Hepatocyte (in vitro differentiated cells): ENCODE measurements around the gene TXLNG. TPM values are rescaled to one million over a fixed set of nuclear protein-coding genes. Genes with fewer than 3 reads are reported as not detected.

Experiments used
- DNase-seq: peaks from one replicate; pipeline ENCODE4 v3.0.0-alpha.2; 2016; ENCODE audit warnings: low spot score
- H2AFZ ChIP-seq: fragments of 200-600 bp; sonication (generic); 2 replicates; pipeline ENCODE4 v1.6.0; 2016; ENCODE audit warnings: antibody characterized with exemption, mild to moderate bottlenecking
- H3K27ac ChIP-seq: fragments of 200-600 bp; sonication (generic); 2 replicates; pipeline ENCODE4 v1.5.1; 2016; ENCODE audit warnings: mild to moderate bottlenecking
- H3K27me3 ChIP-seq: fragments of 200-600 bp; sonication (generic); 2 replicates; pipeline ENCODE4 v1.6.1; 2016
- H3K36me3 ChIP-seq: fragments of 200-600 bp; sonication (generic); replicated peaks from 2 replicates; pipeline ENCODE4 v1.5.1; 2016; ENCODE audit warnings: low read depth; ENCODE audit not compliant: insufficient read depth
- H3K4me1 ChIP-seq: fragments of 200-600 bp; sonication (generic); 2 replicates; pipeline ENCODE4 v1.5.1; 2016; ENCODE audit warnings: mild to moderate bottlenecking, moderate library complexity; ENCODE audit not compliant: insufficient read depth
- H3K4me2 ChIP-seq: fragments of 200-600 bp; sonication (generic); 2 replicates; pipeline ENCODE4 v1.6.0; 2016
- H3K4me3 ChIP-seq: fragments of 200-600 bp; sonication (generic); 2 replicates; pipeline ENCODE4 v1.5.1; 2016; ENCODE audit warnings: mild to moderate bottlenecking
- H3K79me2 ChIP-seq: fragments of 200-600 bp; sonication (generic); 2 replicates; pipeline ENCODE4 v1.6.0; 2017; ENCODE audit warnings: mild to moderate bottlenecking
- H3K9me2 ChIP-seq: fragments of 200-600 bp; sonication (generic); replicated peaks from 2 replicates; pipeline ENCODE4 v1.6.0; 2017; ENCODE audit warnings: mild to moderate bottlenecking; ENCODE audit not compliant: insufficient read depth
- H3K9me3 ChIP-seq: fragments of 200-600 bp; sonication (generic); 2 replicates; pipeline ENCODE4 v1.5.1; 2016; ENCODE audit warnings: low read depth, mild to moderate bottlenecking
- H4K20me1 ChIP-seq: fragments of 200-600 bp; sonication (generic); 2 replicates; pipeline ENCODE4 v1.6.0; 2016; ENCODE audit warnings: mild to moderate bottlenecking; ENCODE audit not compliant: insufficient read depth, poor library complexity, severe bottlenecking
- EZH2 ChIP-seq: fragments of 200-600 bp; sonication (generic); IDR thresholded peaks from 2 replicates; pipeline ENCODE4 v1.6.1; 2016; ENCODE audit warnings: antibody characterized with exemption, mild to moderate bottlenecking, borderline replicate concordance
- EZH2phosphoT487 ChIP-seq: fragments of 200-600 bp; sonication (generic); IDR thresholded peaks from one replicate; pipeline ENCODE4 v1.6.1; 2018; ENCODE audit warnings: antibody characterized with exemption, mild to moderate bottlenecking, low read depth, moderate library complexity; ENCODE audit not compliant: unreplicated experiment, severe bottlenecking
- WGBS: methylation state at CpG from one replicate; pipeline ENCODE4 v1.1.6; 2016; ENCODE audit warnings: low lambda C conversion rate; ENCODE audit errors: missing lambda C conversion rate; 5-methylcytosine and 5-hydroxymethylcytosine counted together
- polyA plus RNA-seq: library from polyadenylated mRNA; unstranded; fragments of >200 nt; fragmentation: Nextera tagmentation; extraction: Ambion mirVana; gene quantifications from 2 replicates; pipeline ENCODE4 v1.2.1, GENCODE V29; 2016
- total RNA-seq: library from RNA; depleted of rRNA; stranded (reverse); fragments of >200 nt; gene quantifications from 2 replicates; pipeline ENCODE4 v1.2.3, GENCODE V29; 2014
- TF ChIP-seq, protein P1 (sequence below): fragments of 200-600 bp; sonication (generic); IDR thresholded peaks from 2 replicates; pipeline ENCODE4 v1.5.1; 2016; ENCODE audit warnings: antibody characterized with exemption, mild to moderate bottlenecking; ENCODE audit not compliant: poor library complexity

Gene TXLNG
- total and polyA plus RNA-seq, 2 experiments from 2014 or later, result 9.7 to 23.4 TPM

DNA sequence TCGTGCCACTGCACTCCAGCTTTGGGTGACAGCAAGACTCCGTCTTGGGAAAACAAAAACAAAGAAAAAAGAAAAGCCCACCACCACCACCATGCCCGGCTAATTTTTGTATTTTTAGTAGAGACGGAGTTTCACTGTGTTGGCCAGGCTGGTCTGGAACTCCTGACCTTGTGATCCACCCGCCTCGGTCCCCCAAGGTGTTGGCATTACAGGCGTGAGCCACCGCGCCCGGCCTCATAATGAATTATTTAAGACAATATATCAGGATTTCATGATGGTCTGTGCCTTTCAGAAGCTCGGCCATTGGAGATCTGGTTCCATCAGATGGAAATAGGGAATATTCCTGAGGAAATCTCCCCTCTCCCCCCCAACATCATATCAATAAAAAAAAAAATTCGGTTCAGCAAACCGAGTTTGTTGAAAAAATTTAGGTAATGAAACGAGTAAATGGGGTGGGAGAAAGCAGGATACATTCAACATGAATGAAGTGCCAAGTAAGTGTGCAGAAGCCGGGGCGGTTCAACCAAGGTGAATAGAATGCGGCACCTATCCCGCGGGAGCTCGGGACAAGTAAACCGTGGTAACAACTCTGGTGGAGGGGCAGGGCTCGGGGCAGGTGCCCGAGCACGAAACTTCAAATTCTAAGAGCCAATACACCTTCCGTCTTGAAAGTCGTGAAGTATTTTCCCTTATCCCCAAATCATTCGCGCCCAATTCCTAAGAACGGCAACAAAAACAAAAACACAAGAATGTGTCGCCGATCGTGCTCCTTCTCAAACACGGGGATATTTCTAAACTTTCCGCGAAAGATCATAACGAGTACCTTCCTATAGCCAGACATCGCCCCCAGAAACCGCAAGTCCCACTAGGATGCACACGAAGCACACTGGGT, 773 bp upstream of the TXLNG start:
- no peak overlapping the region for H3K27ac ChIP-seq
- no peaks in the 10 kb centered on the region for H3K4me1 ChIP-seq
- no peaks in the 10 kb centered on the region for H3K36me3 ChIP-seq
- H4K20me1 ChIP-seq, result peaks cover 9% of the 10 kb centered on the region
- H3K79me2 ChIP-seq, result peaks cover 37% of the 10 kb centered on the region
- H3K4me3 ChIP-seq, result peak overlapping the region; percentile 25
- peak overlapping the region; percentile 77 for H3K4me2 ChIP-seq
- no peaks in the 10 kb centered on the region for H3K27me3 ChIP-seq
- H2AFZ ChIP-seq, result peak overlapping the region; percentile 67
- DNase-seq, result peak; percentile 35
- 14% methylated on average over 39 of the region's 39 CpGs for WGBS
- TF ChIP-seq EZH2phosphoT487 (no peak), EZH2 (no peak)
- TF ChIP-seq, protein P1, sequence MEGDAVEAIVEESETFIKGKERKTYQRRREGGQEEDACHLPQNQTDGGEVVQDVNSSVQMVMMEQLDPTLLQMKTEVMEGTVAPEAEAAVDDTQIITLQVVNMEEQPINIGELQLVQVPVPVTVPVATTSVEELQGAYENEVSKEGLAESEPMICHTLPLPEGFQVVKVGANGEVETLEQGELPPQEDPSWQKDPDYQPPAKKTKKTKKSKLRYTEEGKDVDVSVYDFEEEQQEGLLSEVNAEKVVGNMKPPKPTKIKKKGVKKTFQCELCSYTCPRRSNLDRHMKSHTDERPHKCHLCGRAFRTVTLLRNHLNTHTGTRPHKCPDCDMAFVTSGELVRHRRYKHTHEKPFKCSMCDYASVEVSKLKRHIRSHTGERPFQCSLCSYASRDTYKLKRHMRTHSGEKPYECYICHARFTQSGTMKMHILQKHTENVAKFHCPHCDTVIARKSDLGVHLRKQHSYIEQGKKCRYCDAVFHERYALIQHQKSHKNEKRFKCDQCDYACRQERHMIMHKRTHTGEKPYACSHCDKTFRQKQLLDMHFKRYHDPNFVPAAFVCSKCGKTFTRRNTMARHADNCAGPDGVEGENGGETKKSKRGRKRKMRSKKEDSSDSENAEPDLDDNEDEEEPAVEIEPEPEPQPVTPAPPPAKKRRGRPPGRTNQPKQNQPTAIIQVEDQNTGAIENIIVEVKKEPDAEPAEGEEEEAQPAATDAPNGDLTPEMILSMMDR, result no peak
- H3K9me2 ChIP-seq, result no peaks in the 10 kb centered on the region
- no peaks in the 10 kb centered on the region for H3K9me3 ChIP-seq

DNA sequence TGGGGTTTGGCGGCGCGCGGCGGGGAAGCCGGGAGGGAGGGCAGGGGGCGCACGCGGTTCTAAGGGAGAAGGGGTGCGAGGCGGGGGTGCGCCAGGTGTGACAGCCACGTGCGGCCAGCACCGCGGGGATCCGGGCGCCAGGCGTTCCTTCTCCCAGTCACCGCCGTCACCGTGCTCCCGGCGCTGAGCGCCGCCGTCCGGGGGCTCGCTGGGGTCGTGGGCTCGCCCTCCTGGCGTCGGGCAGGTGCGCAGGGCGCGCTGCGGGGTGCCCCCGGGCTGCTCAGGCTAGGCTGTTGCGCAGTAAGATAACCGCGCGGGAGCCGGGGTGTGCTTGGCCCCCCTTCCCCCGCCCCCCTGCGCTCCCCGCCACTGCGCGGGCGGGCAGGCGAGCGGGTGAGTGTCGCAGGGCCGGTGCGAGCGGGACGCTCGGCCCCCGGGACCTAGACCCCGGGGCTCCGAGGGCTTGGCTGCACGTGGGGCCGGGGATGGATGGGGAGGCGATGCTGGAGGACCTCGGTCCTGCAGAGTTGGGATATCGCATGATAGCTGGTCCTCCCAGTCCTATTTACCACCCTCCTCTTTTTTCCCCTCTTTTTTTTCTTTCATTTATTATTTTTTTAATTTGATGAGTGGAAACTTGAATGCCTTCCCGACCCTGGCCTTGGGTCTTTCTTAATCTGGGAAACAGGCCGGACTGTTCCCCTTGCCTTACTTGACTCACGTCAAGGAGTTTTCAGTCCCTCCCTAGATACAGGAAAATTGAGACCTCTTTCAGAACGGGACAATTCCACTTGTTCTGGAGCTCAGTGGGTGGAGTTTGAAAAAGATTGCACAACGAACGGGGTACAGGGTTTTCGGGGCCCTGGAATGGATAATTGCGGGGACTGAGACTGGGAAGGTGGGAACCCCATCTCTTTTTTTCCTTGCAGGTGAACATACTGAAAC, 797 bp downstream of the TXLNG start:
- Histone ChIP-seq H3K79me2 (peaks cover 53% of the 10 kb centered on the region), H2AFZ (peak overlapping the region; percentile 40), H4K20me1 (peaks cover 9% of the 10 kb centered on the region), H3K36me3 (no peaks in the 10 kb centered on the region), H3K27me3 (no peaks in the 10 kb centered on the region), H3K4me1 (no peaks in the 10 kb centered on the region), H3K9me2 (no peaks in the 10 kb centered on the region), H3K4me2 (peak overlapping the region; percentile 96), H3K9me3 (no peaks in the 10 kb centered on the region), H3K4me3 (peak overlapping the region; percentile 32), H3K27ac (peak overlapping the region; percentile 83)
- 13% methylated on average over 21 of the region's 73 CpGs for WGBS
- TF ChIP-seq EZH2 (no peak), EZH2phosphoT487 (no peak)
- TF ChIP-seq, protein P1, result no peak
- DNase-seq, result peak; percentile 58

- peaks cover 67% of the 10 kb centered on the region for H3K79me2 ChIP-seq
- no peaks in the 10 kb centered on the region for H3K9me2 ChIP-seq
- no peak overlapping the region for H3K4me3 ChIP-seq
- no peak for TF ChIP-seq EZH2phosphoT487
- TF ChIP-seq, protein P1, result no peak
- no peak overlapping the region for H3K27ac ChIP-seq
- no peaks in the 10 kb centered on the region for H3K4me1 ChIP-seq
- H3K36me3 ChIP-seq, result no peaks in the 10 kb centered on the region
- H3K4me2 ChIP-seq, result peak overlapping the region; percentile 96
- H2AFZ ChIP-seq, result no peak overlapping the region
- H3K27me3 ChIP-seq, result no peaks in the 10 kb centered on the region
- 90% methylated on average over 5 of the region's 5 CpGs for WGBS
- peaks cover 14% of the 10 kb centered on the region for H4K20me1 ChIP-seq
- no peaks in the 10 kb centered on the region for H3K9me3 ChIP-seq
- no peak for DNase-seq
Observed at GRCh38 chrX:16788477-16788876, 2.2 kb downstream of the TXLNG start.
